OCI-LY7 (cell line): ENCODE measurements around the gene NFKBIE. TPM values are rescaled to one million over a fixed set of nuclear protein-coding genes. Genes with fewer than 3 reads are reported as not detected.

Experiments
- BruUV-seq: library from RNA; stranded (reverse); fragments of 400-500 nt; replicated peaks from 2 replicates; lab custom pipeline; 2021; lab: Mats Ljungman, UMichigan
- CTCF ChIA-PET: fragments of 300-600 bp; sonication (Branson Sonifier 250); formaldehyde crosslinking; loops from one replicate; lab custom pipeline; 2022; ENCODE audit warnings: antibody characterized with exemption; ENCODE audit not compliant: unreplicated experiment; lab: Charles Lee
- POLR2A ChIA-PET: fragments of 300-600 bp; sonication (Branson Sonifier 250); formaldehyde crosslinking; loops from one replicate; lab custom pipeline; 2022; ENCODE audit warnings: antibody characterized with exemption; lab: Charles Lee
- DNase-seq: peaks from one replicate; pipeline ENCODE4 v3.0.0-alpha.2; 2015; ENCODE audit warnings: low spot score
- H2AFZ ChIP-seq: fragments of 200-600 bp; sonication (generic), shearing (Covaris generic); 2 replicates; pipeline ENCODE4 v1.6.1; 2014; ENCODE audit warnings: mild to moderate bottlenecking, antibody characterized with exemption, low read length, moderate library complexity
- H3K27ac ChIP-seq: fragments of 200-600 bp; sonication (generic); 2 replicates; pipeline ENCODE4 v1.5.1; 2014; ENCODE audit warnings: mixed run types, low read depth, mild to moderate bottlenecking, moderate library complexity, low read length, inconsistent platforms; ENCODE audit not compliant: poor library complexity, severe bottlenecking
- H3K36me3 ChIP-seq: fragments of 200-600 bp; sonication (generic); 2 replicates; pipeline ENCODE4 v1.6.1; 2014; ENCODE audit warnings: mild to moderate bottlenecking, antibody characterized with exemption, low read length, moderate library complexity, mixed read lengths; ENCODE audit not compliant: insufficient read depth
- H3K4me1 ChIP-seq: fragments of 200-600 bp; sonication (generic); 2 replicates; pipeline ENCODE4 v1.5.1; 2014; ENCODE audit warnings: mild to moderate bottlenecking, low read length; ENCODE audit not compliant: insufficient read depth, poor library complexity, severe bottlenecking
- H3K4me2 ChIP-seq: fragments of 200-600 bp; sonication (generic); 2 replicates; pipeline ENCODE4 v1.6.1; 2014; ENCODE audit warnings: mild to moderate bottlenecking, low read length
- H3K4me3 ChIP-seq: fragments of 200-600 bp; sonication (generic); 2 replicates; pipeline ENCODE4 v1.5.1; 2014; ENCODE audit warnings: mild to moderate bottlenecking, low read depth, low read length; ENCODE audit not compliant: poor library complexity, severe bottlenecking
- H3K79me2 ChIP-seq: fragments of 200-600 bp; sonication (generic); 2 replicates; pipeline ENCODE4 v1.6.1; 2016; ENCODE audit warnings: low read depth, mild to moderate bottlenecking, low read length, moderate library complexity, mixed read lengths; ENCODE audit not compliant: insufficient read depth
- H3K9me2 ChIP-seq: fragments of 200-600 bp; sonication (generic); 2 replicates; pipeline ENCODE4 v1.6.1; 2016; ENCODE audit warnings: mild to moderate bottlenecking, low read length, mixed read lengths; ENCODE audit not compliant: insufficient read depth
- H3K9me3 ChIP-seq: fragments of 200-600 bp; sonication (generic); 2 replicates; pipeline ENCODE4 v1.6.1; 2014; ENCODE audit warnings: mild to moderate bottlenecking, mixed run types, low read length, mixed read lengths
- H4K20me1 ChIP-seq: fragments of 200-600 bp; sonication (generic); 2 replicates; pipeline ENCODE4 v1.6.1; 2014; ENCODE audit warnings: mild to moderate bottlenecking, antibody characterized with exemption, low read length, moderate library complexity, mixed read lengths; ENCODE audit not compliant: insufficient read depth
- CTCF ChIP-seq: fragments of 200-600 bp; sonication (generic); conservative IDR thresholded peaks from 2 replicates; pipeline ENCODE4 v1.5.1; 2014; ENCODE audit warnings: mild to moderate bottlenecking, antibody characterized with exemption, low read length, moderate library complexity, mixed read lengths
- EZH2phosphoT487 ChIP-seq: fragments of 200-600 bp; sonication (generic); IDR thresholded peaks from 2 replicates; pipeline ENCODE4 v1.6.1; 2018; ENCODE audit warnings: low read depth, borderline replicate concordance, mild to moderate bottlenecking, mixed run types, antibody characterized with exemption, low read length, moderate library complexity, mixed read lengths
- intact Hi-C: fragments of 100-400 bp; cut with micrococcal nuclease; formaldehyde crosslinking; loops from one replicate; pipeline ENCODE4 v1.10.0; 2022; ENCODE audit not compliant: unreplicated experiment
- total RNA-seq, 2 experiments: library from RNA; depleted of rRNA in 1 of 2; stranded (reverse); fragments of >200 nt in 1 of 2; shearing (Covaris generic) in 1 of 2; gene quantifications; 2 replicates each; pipeline ENCODE4 v1.2.3, GENCODE V29; 2014 to 2022

Gene NFKBIE
- total RNA-seq, 2 experiments from 2014 or later: 24.8 to 43.1 TPM

GRCh38 chr6:44248579-44248978, 16.8 kb downstream of the NFKBIE start:
- intact Hi-C loops: no loop called here
- BruUV-seq: no TSS peak
- TF ChIP-seq CTCF (no peak), EZH2phosphoT487 (no peak)

GRCh38 chr6:44247338-44248302, 17.7 kb downstream of the NFKBIE start:
- peaks cover 46% of the 10 kb centered on the region for H4K20me1 ChIP-seq
- BruUV-seq: no TSS peak

More at GRCh38 chr6:44248579-44248978, 16.8 kb downstream of the NFKBIE start:
- Histone ChIP-seq H3K4me3 (peak overlapping the region; percentile 93), H3K4me2 (peak overlapping the region; percentile 98), H3K4me1 (peaks cover 50% of the 10 kb centered on the region), H4K20me1 (peaks cover 51% of the 10 kb centered on the region), H3K79me2 (peaks cover 52% of the 10 kb centered on the region), H3K9me2 (no peaks in the 10 kb centered on the region), H3K9me3 (no peaks in the 10 kb centered on the region), H3K36me3 (peaks cover 66% of the 10 kb centered on the region), H2AFZ (no peak overlapping the region), H3K27ac (peak overlapping the region; percentile 81)
- DNase-seq: no peak
- ChIA-PET POLR2A (interaction anchor here (0.7 to 3.5 kb wide), 3 partner anchors 14 to 186 kb away, joined by 3 to 22 read pairs (median 8); no protein-coding TSS in a partner anchor), CTCF (interaction anchor here (1.0 kb wide), 1 partner anchor 76 kb away, joined by 3 read pairs; no protein-coding TSS in a partner anchor)

More at GRCh38 chr6:44247338-44248302, 17.7 kb downstream of the NFKBIE start:
- Histone ChIP-seq H3K4me2 (peak overlapping the region; percentile 98), H3K9me3 (no peaks in the 10 kb centered on the region), H2AFZ (no peak overlapping the region), H3K9me2 (no peaks in the 10 kb centered on the region), H3K27ac (peak overlapping the region; percentile 81), H3K4me3 (peak overlapping the region; percentile 93), H3K4me1 (peaks cover 45% of the 10 kb centered on the region), H3K36me3 (peaks cover 57% of the 10 kb centered on the region), H3K79me2 (peaks cover 52% of the 10 kb centered on the region)
- intact Hi-C loops: loop anchor here (2.0 kb wide), 1 partner anchor 25 kb away; the partner anchor contains the start of gene SLC29A1
- POLR2A ChIA-PET: interaction anchor here (0.6 to 3.5 kb wide), 7 partner anchors 9 to 535 kb away, joined by 3 to 22 read pairs (median 5); partner anchors contain the start of gene SLC35B2
- TF ChIP-seq EZH2phosphoT487: no peak
- TF ChIP-seq CTCF: no peak
- peak; percentile 74 for DNase-seq
- CTCF ChIA-PET: interaction anchor here (0.5 kb wide), 1 partner anchor 26 kb away, joined by 4 read pairs; no protein-coding TSS in a partner anchor
